ENCODE data around the gene WNT9B. TPM values are rescaled to one million over a fixed set of nuclear protein-coding genes. Genes with fewer than 3 reads are reported as not detected.

Gene WNT9B
- total RNA-seq, 2 experiments from 2014 or later = not detected

- H3K4me1 ChIP-seq (ENCODE audit: insufficient read depth, low read length) = peaks cover 5% of the 10 kb centered on the region
- intact Hi-C loops (cut with DNase I, micrococcal nuclease) = no loop called here
- no peaks in the 10 kb centered on the region for H3K9me3 Mint-ChIP-seq
- H3K27me3 ChIP-seq (ENCODE audit: control insufficient read depth in 1 of 2, insufficient read depth in 2 of 2, low read length in 2 of 2) = no peaks in the 10 kb centered on the region
- no peaks in the 10 kb centered on the region for H3K27me3 Mint-ChIP-seq
- no peaks in the 10 kb centered on the region for H3K4me1 Mint-ChIP-seq (ENCODE audit: low read depth)
- no peak for ATAC-seq (ENCODE audit: poor library complexity)
- ChIA-PET POLR2A (no interaction called here), CTCF (no interaction called here)
- H3K36me3 Mint-ChIP-seq (ENCODE audit: low read depth) = no peaks in the 10 kb centered on the region
- H3K4me3 ChIP-seq (ENCODE audit: low read length) = no peak overlapping the region
- H3K27ac Mint-ChIP-seq = no peak overlapping the region
- DNase-seq = no peak
- H3K36me3 ChIP-seq (ENCODE audit: insufficient read depth, low read length) = no peaks in the 10 kb centered on the region
- no peak overlapping the region for H3K4me3 Mint-ChIP-seq
- H3K9me3 ChIP-seq (ENCODE audit: control insufficient read depth in 1 of 2, insufficient read depth in 1 of 2, low read length in 2 of 2) = no peaks in the 10 kb centered on the region
- no peak overlapping the region for H3K27ac ChIP-seq (ENCODE audit: low read depth in 1 of 2, low read length in 2 of 2)
- no peak for TF ChIP-seq CTCF (IDR thresholded peaks at IDR 0.05)
These were observed 24.5 kb downstream of the WNT9B start for GRCh38 chr17:46875849-46876352.

- CTCF ChIA-PET = no interaction called here
- Mint-ChIP-seq H3K9me3 (no peaks in the 10 kb centered on the region), H3K36me3 (ENCODE audit: low read depth) (no peaks in the 10 kb centered on the region), H3K27me3 (no peaks in the 10 kb centered on the region), H3K27ac (no peak overlapping the region), H3K4me1 (ENCODE audit: low read depth) (no peaks in the 10 kb centered on the region), H3K4me3 (no peak overlapping the region)
- Histone ChIP-seq H3K4me3 (ENCODE audit: low read length) (no peak overlapping the region), H3K9me3 (ENCODE audit: control insufficient read depth in 1 of 2, insufficient read depth in 1 of 2, low read length in 2 of 2) (no peaks in the 10 kb centered on the region), H3K27ac (ENCODE audit: low read depth in 1 of 2, low read length in 2 of 2) (no peak overlapping the region), H3K27me3 (ENCODE audit: control insufficient read depth in 1 of 2, insufficient read depth in 2 of 2, low read length in 2 of 2) (no peaks in the 10 kb centered on the region), H3K36me3 (ENCODE audit: insufficient read depth, low read length) (no peaks in the 10 kb centered on the region), H3K4me1 (ENCODE audit: insufficient read depth, low read length) (peaks cover 5% of the 10 kb centered on the region)
- no peak for TF ChIP-seq CTCF (IDR thresholded peaks at IDR 0.05)
- POLR2A ChIA-PET = no interaction called here
- intact Hi-C loops (cut with DNase I, micrococcal nuclease) = no loop called here
- DNase-seq (peak in 1 of 14 experiments; percentile 9), ATAC-seq (ENCODE audit: poor library complexity) (no peak)
These were observed 25.0 kb downstream of the WNT9B start for GRCh38 chr17:46876353-46876887.

- no peaks in the 10 kb centered on the region for H3K36me3 Mint-ChIP-seq (ENCODE audit: low read depth)
- Histone ChIP-seq H3K36me3 (ENCODE audit: insufficient read depth, low read length) (no peaks in the 10 kb centered on the region), H3K9me3 (ENCODE audit: control insufficient read depth in 1 of 2, insufficient read depth in 1 of 2, low read length in 2 of 2) (no peaks in the 10 kb centered on the region), H3K27me3 (ENCODE audit: control insufficient read depth in 1 of 2, insufficient read depth in 2 of 2, low read length in 2 of 2) (no peaks in the 10 kb centered on the region), H3K27ac (ENCODE audit: low read depth in 1 of 2, low read length in 2 of 2) (no peak overlapping the region), H3K4me3 (ENCODE audit: low read length) (no peak overlapping the region), H3K4me1 (ENCODE audit: insufficient read depth, low read length) (peaks cover 5% of the 10 kb centered on the region)
- no peaks in the 10 kb centered on the region for H3K9me3 Mint-ChIP-seq
- no peaks in the 10 kb centered on the region for H3K27me3 Mint-ChIP-seq
- POLR2A ChIA-PET = no interaction called here
- no peaks in the 10 kb centered on the region for H3K4me1 Mint-ChIP-seq (ENCODE audit: low read depth)
- no peak overlapping the region for H3K4me3 Mint-ChIP-seq
- no peak for DNase-seq
- intact Hi-C loops (cut with DNase I, micrococcal nuclease) = no loop called here
- CTCF ChIA-PET = no interaction called here
- TF ChIP-seq CTCF (IDR thresholded peaks at IDR 0.05) = no peak
- ATAC-seq (ENCODE audit: poor library complexity) = no peak
- H3K27ac Mint-ChIP-seq = no peak overlapping the region
These were observed 25.5 kb downstream of the WNT9B start for GRCh38 chr17:46876926-46877325.

Measured in CD4-positive, alpha-beta T cell (primary cell).